Esophagus muscularis mucosa (tissue), 4 donors: ENCODE results near the gene CHN1. TPM values are rescaled to one million over a fixed set of nuclear protein-coding genes. Genes with fewer than 3 reads are reported as not detected.

Source experiments
- DNase-seq: peaks from one replicate; pipeline ENCODE4 v3.0.0-alpha.2; 2017; ENCODE audit errors: extremely low spot score
- H3K27ac ChIP-seq, 4 donors: fragments of 200-600 bp; sonication (generic); replicated peaks in 1 of 4; 1 replicate in 3 of 4; 2 replicates in 1 of 4; pipeline ENCODE4 v1.5.1; 2016 to 2019; ENCODE audit warnings: mild to moderate bottlenecking in 1 of 4
- H3K27me3 ChIP-seq, 4 donors: fragments of 200-600 bp; sonication (generic); one replicate each; pipeline versions ENCODE4 v1.5.1 to v1.6.0; 2016 to 2019
- H3K36me3 ChIP-seq, 4 donors: fragments of 200-600 bp; sonication (generic); one replicate each; pipeline ENCODE4 v1.5.1; 2016 to 2019
- H3K4me1 ChIP-seq, 4 donors: fragments of 200-600 bp; sonication (generic); one replicate each; pipeline ENCODE4 v1.5.1; 2016 to 2019
- H3K4me3 ChIP-seq, 4 donors: fragments of 200-600 bp; sonication (generic); 1 replicate in 2 of 4; 2 replicates in 2 of 4; pipeline ENCODE4 v1.5.1; 2016 to 2019; ENCODE audit warnings: mild to moderate bottlenecking in 4 of 4, moderate library complexity in 1 of 4
- H3K9me3 ChIP-seq, 4 donors: fragments of 200-600 bp; sonication (generic); 1 replicate in 3 of 4; 2 replicates in 1 of 4; pipeline ENCODE4 v1.5.1; 2016 to 2019
- EP300 ChIP-seq: sonication (generic); formaldehyde crosslinking; IDR thresholded peaks from one replicate; pipeline ENCODE4 v1.6.1; 2017; ENCODE audit warnings: antibody characterized with exemption
- POLR2A ChIP-seq: fragments of 450-650 bp; IDR thresholded peaks from one replicate; pipeline ENCODE4 v1.6.1; 2017; ENCODE audit warnings: antibody characterized with exemption, moderate library complexity, mild to moderate bottlenecking, low read depth
- POLR2AphosphoS5 ChIP-seq, 2 donors: sonication (generic); formaldehyde crosslinking; IDR thresholded peaks; one replicate each; pipeline ENCODE4 v1.6.1; 2017; ENCODE audit warnings: antibody characterized with exemption in 2 of 2
- WGBS: methylation state at CpG from one replicate; pipeline ENCODE4 v1.1.5; 2018; 5-methylcytosine and 5-hydroxymethylcytosine counted together
- intact Hi-C: fragments of 100-400 bp; cut with DNase I; formaldehyde crosslinking; loops from one replicate; pipeline ENCODE4 v1.15.1; 2023
- total RNA-seq, 4 donors: library from RNA; depleted of rRNA; stranded (reverse); fragments of >200 nt; gene quantifications; one replicate each; pipeline versions ENCODE4 v1.1.0 to v1.2.1, GENCODE V29; 2016
- TF ChIP-seq, protein P1 (sequence below), 3 experiments: fragments of 200-600 bp in 2 of 3; fragments of 450-650 bp in 1 of 3; sonication (generic) in 2 of 3; IDR thresholded peaks; one replicate each; pipeline ENCODE4 v1.5.1; 2017 to 2019; ENCODE audit warnings: antibody characterized with exemption in 3 of 3, mild to moderate bottlenecking in 2 of 3, moderate library complexity in 1 of 3

CHN1 gene
- total RNA-seq, 4 donors from 2014 or later: 23.2 to 32.3 (median 29.8) TPM

DNA sequence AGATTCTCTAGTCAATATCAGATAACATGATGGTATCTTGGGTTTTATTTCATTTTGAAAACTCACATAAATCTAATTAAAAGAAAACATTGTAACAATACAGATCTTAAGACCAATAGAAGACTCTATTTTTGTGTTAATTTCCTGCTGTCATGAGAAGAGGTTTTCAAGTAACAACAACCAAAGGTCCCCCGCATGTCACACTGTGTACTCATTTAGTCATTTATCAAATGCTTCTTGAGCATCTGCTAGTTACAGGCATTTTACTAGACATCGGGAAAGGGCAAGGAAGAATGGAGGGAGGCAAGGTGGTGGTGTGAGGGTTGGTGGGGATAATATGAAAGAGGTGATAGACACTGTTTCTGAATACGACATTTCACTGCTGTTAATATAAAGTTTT lies 163.2 kb downstream of the CHN1 start:
- no peak for DNase-seq
- H3K9me3 ChIP-seq: no peaks in the 10 kb centered on the region
- no peaks in the 10 kb centered on the region for H3K36me3 ChIP-seq
- WGBS: 89% methylated on average over 3 of the region's 3 CpGs
- peaks cover 14 to 33% (median 24%) of the 10 kb centered on the region in 4 donors for H3K4me1 ChIP-seq
- no peak overlapping the region for H3K27ac ChIP-seq
- intact Hi-C loops: no loop called here
- no peaks in the 10 kb centered on the region for H3K27me3 ChIP-seq
- no peak for TF ChIP-seq POLR2A
- TF ChIP-seq POLR2AphosphoS5 (IDR thresholded peaks at IDR 0.05): no peak
- TF ChIP-seq, protein P1, sequence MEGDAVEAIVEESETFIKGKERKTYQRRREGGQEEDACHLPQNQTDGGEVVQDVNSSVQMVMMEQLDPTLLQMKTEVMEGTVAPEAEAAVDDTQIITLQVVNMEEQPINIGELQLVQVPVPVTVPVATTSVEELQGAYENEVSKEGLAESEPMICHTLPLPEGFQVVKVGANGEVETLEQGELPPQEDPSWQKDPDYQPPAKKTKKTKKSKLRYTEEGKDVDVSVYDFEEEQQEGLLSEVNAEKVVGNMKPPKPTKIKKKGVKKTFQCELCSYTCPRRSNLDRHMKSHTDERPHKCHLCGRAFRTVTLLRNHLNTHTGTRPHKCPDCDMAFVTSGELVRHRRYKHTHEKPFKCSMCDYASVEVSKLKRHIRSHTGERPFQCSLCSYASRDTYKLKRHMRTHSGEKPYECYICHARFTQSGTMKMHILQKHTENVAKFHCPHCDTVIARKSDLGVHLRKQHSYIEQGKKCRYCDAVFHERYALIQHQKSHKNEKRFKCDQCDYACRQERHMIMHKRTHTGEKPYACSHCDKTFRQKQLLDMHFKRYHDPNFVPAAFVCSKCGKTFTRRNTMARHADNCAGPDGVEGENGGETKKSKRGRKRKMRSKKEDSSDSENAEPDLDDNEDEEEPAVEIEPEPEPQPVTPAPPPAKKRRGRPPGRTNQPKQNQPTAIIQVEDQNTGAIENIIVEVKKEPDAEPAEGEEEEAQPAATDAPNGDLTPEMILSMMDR (IDR thresholded peaks at IDR 0.05): no peak
- TF ChIP-seq EP300: no peak
- H3K4me3 ChIP-seq: no peak overlapping the region

DNA sequence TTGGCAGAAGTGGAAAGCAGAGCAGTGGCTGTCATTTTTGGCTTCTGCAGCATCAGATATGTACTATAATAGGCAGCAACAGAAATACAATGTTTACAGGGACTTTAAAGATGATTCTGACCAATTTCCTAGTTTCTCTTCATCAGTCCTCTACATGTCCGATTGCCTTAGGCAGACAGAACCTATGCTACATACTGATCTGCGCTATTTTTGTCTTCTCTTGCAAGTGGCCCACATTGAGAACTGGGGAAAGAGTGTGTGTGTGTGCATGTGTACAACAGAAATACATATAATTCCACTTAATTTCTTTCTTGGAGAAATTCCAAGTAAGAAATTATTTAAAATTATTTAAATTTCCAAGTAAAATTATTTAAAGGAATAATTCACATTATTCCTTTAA lies 163.8 kb downstream of the CHN1 start:
- 85% methylated on average over 2 of the region's 2 CpGs for WGBS
- H3K27ac ChIP-seq: no peak overlapping the region
- H3K4me3 ChIP-seq: no peak overlapping the region
- H3K4me1 ChIP-seq: peaks cover 17 to 33% (median 25%) of the 10 kb centered on the region in 4 donors
- no peak for TF ChIP-seq POLR2AphosphoS5 (IDR thresholded peaks at IDR 0.05)
- TF ChIP-seq POLR2A: no peak
- TF ChIP-seq, protein P1 (IDR thresholded peaks at IDR 0.05): no peak
- TF ChIP-seq EP300: no peak
- no peaks in the 10 kb centered on the region for H3K9me3 ChIP-seq
- no peaks in the 10 kb centered on the region for H3K36me3 ChIP-seq
- intact Hi-C loops: no loop called here
- H3K27me3 ChIP-seq: no peaks in the 10 kb centered on the region
- no peak for DNase-seq

DNA sequence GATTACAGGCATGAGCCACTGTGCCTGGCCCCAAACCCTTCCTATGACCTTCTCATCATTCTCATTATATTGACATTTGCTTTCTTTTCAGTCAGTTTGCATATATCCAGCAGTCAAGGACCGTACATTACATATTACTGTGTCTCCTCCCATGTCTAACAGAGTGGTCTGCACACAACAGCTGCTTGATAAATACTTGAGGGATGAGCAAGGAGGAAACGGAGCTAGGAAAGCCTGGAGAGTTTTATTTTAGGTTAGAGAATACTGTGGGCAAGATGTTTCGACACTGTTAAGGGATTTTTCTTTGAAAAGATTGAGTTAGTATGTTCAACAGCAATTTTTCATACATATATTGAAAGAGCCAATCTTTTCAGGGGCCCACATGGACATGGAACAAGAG lies 164.7 kb downstream of the CHN1 start:
- H3K27ac ChIP-seq: no peak overlapping the region
- WGBS: 76% methylated on average over 3 of the region's 3 CpGs
- no peak for DNase-seq
- intact Hi-C loops: no loop called here
- no peaks in the 10 kb centered on the region for H3K36me3 ChIP-seq
- H3K4me3 ChIP-seq: no peak overlapping the region
- H3K4me1 ChIP-seq: peaks cover 17 to 30% (median 27%) of the 10 kb centered on the region in 4 donors
- no peaks in the 10 kb centered on the region for H3K9me3 ChIP-seq
- H3K27me3 ChIP-seq: no peaks in the 10 kb centered on the region
- TF ChIP-seq, protein P1 (IDR thresholded peaks at IDR 0.05): no peak
- TF ChIP-seq POLR2A: no peak
- TF ChIP-seq EP300: no peak
- TF ChIP-seq POLR2AphosphoS5 (IDR thresholded peaks at IDR 0.05): no peak

DNA sequence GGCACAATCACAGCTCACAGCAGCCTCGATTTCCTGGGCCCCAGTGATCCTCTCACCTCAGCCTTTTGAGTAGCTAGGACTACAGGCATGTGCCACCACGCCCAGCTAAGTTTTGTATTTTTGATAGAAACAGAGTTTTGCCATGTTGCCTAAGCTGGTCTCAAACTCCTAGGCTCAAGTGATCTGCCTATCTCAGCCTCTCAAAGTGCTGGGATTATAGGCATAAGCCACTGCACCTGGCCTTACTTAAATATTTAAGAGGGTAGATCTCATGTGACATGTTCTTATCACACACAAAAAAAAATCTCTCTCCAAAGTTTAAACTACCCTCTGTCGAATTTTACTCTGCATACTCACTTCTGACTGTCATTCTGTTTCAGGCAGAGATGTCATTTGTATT lies 165.5 kb downstream of the CHN1 start:
- 98% methylated on average over 3 of the region's 3 CpGs for WGBS
- intact Hi-C loops: no loop called here

More for the DNA sequence above, 165.5 kb downstream of the CHN1 start:
- Histone ChIP-seq H3K4me3 (no peak overlapping the region), H3K4me1 (peaks cover 17 to 28% (median 26%) of the 10 kb centered on the region in 4 donors), H3K9me3 (no peaks in the 10 kb centered on the region), H3K27me3 (no peaks in the 10 kb centered on the region), H3K27ac (no peak overlapping the region), H3K36me3 (no peaks in the 10 kb centered on the region)
- no peak for TF ChIP-seq POLR2AphosphoS5 (IDR thresholded peaks at IDR 0.05)
- TF ChIP-seq POLR2A: no peak
- TF ChIP-seq, protein P1 (IDR thresholded peaks at IDR 0.05): no peak
- no peak for TF ChIP-seq EP300
- no peak for DNase-seq
